ENCODE measurements around the gene TNFRSF11A.

TNFRSF11A gene

DNA sequence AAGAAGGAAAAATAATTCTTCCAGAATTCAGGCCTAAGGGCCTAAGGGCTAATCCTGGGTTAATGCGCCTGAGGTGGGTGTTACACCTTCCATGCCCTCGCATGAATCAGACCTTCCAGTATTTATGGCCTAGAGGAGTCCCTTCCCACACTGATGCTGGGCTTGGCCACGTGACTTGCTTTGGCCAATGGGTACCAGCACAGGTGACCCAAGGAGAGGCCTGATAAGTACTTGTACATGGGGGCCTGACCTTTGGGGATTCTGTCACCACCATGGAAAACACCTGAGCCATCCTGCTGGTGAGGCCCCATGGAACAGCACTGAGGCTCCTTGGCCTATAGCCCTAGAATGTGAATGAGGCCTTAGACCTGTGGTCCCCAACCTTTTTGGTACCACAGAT is 79.8 kb downstream of the TNFRSF11A start:
- ChIA-PET POLR2A (ENCODE audit: low non-redundant PET) (no interaction called here), CTCF (no interaction called here)
- H3K27ac ChIP-seq: no peak overlapping the region
- TF ChIP-seq, protein P1, sequence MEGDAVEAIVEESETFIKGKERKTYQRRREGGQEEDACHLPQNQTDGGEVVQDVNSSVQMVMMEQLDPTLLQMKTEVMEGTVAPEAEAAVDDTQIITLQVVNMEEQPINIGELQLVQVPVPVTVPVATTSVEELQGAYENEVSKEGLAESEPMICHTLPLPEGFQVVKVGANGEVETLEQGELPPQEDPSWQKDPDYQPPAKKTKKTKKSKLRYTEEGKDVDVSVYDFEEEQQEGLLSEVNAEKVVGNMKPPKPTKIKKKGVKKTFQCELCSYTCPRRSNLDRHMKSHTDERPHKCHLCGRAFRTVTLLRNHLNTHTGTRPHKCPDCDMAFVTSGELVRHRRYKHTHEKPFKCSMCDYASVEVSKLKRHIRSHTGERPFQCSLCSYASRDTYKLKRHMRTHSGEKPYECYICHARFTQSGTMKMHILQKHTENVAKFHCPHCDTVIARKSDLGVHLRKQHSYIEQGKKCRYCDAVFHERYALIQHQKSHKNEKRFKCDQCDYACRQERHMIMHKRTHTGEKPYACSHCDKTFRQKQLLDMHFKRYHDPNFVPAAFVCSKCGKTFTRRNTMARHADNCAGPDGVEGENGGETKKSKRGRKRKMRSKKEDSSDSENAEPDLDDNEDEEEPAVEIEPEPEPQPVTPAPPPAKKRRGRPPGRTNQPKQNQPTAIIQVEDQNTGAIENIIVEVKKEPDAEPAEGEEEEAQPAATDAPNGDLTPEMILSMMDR (conservative IDR thresholded peaks at IDR 0.05; ENCODE audit: low read depth): no peak
- no peak for DNase-seq (ENCODE audit: low spot score)

DNA sequence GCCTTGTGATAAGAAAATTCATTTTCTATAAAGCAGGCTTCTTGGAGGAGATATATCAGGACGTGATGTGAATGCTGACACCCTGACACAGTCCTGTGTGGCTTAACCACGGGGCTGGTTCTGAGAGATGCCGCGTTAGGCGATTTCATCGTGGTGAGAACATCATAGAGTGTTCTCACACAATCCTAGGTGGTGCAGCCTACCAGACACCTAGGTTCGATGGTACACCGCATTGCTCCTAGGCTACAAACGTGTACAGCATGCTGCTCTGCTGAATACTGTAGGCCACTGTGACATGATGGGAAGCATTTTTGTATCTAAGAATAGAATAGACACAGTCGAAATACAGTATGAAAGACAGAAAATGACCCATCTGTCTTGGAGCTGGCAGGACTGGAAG is 82.5 kb downstream of the TNFRSF11A start:
- ChIA-PET CTCF (interaction anchor here (0.7 kb wide), 1 partner anchor 11 kb away, joined by 9 read pairs; no protein-coding TSS in a partner anchor), POLR2A (ENCODE audit: low non-redundant PET) (no interaction called here)
- TF ChIP-seq, protein P1 (conservative IDR thresholded peaks at IDR 0.05; ENCODE audit: low read depth): no peak
- DNase-seq (ENCODE audit: low spot score): no peak
- no peak overlapping the region for H3K27ac ChIP-seq

DNA sequence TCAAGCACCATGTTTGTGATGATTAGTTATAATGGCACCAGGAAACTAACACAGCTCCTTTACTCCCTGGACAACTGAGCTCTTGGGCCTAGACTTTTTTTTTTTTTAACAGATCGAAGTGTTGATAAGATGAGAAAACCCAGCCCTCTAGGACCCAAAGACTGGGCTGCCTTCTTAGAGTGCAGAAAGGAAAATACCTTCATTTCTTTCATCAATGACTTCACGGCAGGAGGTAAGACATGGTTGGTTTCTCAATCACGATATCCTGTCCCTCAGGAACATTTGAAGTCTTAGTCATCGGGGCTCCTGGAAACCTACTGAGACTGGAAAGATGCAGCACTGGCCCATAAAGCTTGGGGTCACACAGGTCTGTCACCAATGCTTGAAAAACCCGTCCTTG is 84.7 kb downstream of the TNFRSF11A start:
- CTCF ChIA-PET: no interaction called here
- DNase-seq (ENCODE audit: low spot score): no peak

DNA sequence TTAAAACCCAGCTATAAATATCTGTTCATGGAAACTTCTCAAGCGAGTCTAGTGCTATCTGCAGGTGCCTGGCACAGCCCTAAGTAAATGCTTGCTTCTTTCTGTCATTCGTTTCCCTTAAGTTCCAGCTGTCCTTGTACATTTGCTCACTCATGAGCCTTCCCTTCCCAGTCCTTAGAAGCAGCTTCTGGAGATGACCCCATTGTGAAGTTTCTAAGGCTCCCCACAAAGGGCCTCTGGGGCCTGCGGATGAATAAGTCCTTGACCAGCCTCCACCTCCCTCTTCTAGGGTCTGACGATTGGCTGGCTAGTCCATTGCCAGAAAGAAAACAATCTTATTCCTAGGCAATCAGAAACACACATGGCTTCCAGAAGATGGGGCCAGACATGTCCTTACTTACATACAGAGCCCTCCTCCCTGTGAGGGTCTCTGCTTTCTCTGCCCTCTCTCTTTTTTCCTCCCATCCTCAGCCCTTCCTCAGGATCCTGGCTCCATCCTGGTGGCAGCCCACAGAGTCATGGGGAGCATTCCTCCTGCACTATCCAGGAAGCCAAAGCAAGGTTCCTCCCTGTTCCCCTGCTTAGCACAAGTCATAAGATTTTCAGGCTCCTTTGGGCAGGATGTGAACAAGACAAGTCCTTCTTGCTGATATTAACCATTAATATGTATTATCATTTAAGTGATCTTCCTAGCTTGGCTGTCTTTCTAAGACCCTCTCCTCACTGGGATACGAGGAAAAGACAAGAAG is 87.3 kb downstream of the TNFRSF11A start:
- POLR2A ChIA-PET (ENCODE audit: low non-redundant PET): no interaction called here

More for the DNA sequence above, 84.7 kb downstream of the TNFRSF11A start:
- POLR2A ChIA-PET (ENCODE audit: low non-redundant PET): no interaction called here
- TF ChIP-seq, protein P1 (conservative IDR thresholded peaks at IDR 0.05; ENCODE audit: low read depth): no peak
- H3K27ac ChIP-seq: no peak overlapping the region

DNA sequence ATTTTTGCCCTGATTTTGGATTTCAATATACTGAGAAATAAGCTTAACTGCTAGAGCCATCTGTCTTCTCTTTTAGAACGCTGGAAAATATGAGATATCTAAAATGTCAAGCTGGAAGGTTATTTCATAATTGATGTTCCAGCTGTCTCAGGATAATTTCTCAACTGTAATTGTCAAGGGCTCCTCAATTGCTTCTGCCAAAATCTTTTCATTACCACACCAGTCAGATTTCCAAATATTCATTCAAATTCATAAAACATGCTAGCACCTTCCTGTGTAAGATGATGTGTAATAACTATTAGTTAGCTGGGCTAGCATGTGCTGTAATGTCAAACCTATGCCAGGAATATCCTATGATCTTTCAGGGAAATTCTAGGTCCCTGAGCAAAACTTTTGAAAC is 88.1 kb downstream of the TNFRSF11A start:
- no peak overlapping the region for H3K27ac ChIP-seq
- no peak for DNase-seq (ENCODE audit: low spot score)
- ChIA-PET CTCF (no interaction called here), POLR2A (ENCODE audit: low non-redundant PET) (no interaction called here)
- TF ChIP-seq, protein P1 (conservative IDR thresholded peaks at IDR 0.05; ENCODE audit: low read depth): no peak

More for the DNA sequence above, 87.3 kb downstream of the TNFRSF11A start:
- no peak overlapping the region for H3K27ac ChIP-seq
- TF ChIP-seq, protein P1 (conservative IDR thresholded peaks at IDR 0.05; ENCODE audit: low read depth): no peak
- DNase-seq (ENCODE audit: low spot score): no peak
- CTCF ChIA-PET: interaction anchor here (0.5 kb wide), 1 partner anchor 103 kb away, joined by 3 read pairs; no protein-coding TSS in a partner anchor

DNA sequence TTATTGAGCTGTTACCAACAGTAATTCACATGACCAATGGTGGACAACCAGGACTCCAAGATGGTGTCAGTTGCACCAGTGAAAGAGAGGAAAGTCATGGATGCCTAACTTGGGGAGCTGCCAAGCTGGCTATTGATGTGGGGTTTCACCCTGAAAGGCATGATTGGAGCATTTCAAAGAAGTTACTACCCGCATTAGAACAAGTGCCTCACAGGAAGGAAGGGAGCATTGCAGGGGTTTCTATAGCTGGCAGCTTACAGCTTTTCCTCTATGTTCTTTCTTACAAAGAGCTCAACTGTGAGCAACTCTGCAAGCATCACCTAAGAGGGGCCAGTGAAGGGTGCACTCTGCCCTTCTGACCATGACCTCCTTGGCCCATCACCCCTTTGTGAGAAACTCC is 93.1 kb downstream of the TNFRSF11A start:
- TF ChIP-seq, protein P1 (conservative IDR thresholded peaks at IDR 0.05; ENCODE audit: low read depth): no peak
- no peak for DNase-seq (ENCODE audit: low spot score)
- ChIA-PET POLR2A (ENCODE audit: low non-redundant PET) (no interaction called here), CTCF (interaction anchor here (0.6 kb wide), 1 partner anchor 10 kb away, joined by 9 read pairs; no protein-coding TSS in a partner anchor)
- no peak overlapping the region for H3K27ac ChIP-seq

Data from RWPE1 (cell line).